ENCODE measurements around the gene RADX.
A peak's percentile ranks its signal among the peaks of the same experiment; 100 is the strongest.
"Not testable (repeated sequence)": the region's sequence is repeated elsewhere in the genome, so short reads cannot be mapped to it uniquely, and the experiment has no call there.

Gene RADX, protein sequence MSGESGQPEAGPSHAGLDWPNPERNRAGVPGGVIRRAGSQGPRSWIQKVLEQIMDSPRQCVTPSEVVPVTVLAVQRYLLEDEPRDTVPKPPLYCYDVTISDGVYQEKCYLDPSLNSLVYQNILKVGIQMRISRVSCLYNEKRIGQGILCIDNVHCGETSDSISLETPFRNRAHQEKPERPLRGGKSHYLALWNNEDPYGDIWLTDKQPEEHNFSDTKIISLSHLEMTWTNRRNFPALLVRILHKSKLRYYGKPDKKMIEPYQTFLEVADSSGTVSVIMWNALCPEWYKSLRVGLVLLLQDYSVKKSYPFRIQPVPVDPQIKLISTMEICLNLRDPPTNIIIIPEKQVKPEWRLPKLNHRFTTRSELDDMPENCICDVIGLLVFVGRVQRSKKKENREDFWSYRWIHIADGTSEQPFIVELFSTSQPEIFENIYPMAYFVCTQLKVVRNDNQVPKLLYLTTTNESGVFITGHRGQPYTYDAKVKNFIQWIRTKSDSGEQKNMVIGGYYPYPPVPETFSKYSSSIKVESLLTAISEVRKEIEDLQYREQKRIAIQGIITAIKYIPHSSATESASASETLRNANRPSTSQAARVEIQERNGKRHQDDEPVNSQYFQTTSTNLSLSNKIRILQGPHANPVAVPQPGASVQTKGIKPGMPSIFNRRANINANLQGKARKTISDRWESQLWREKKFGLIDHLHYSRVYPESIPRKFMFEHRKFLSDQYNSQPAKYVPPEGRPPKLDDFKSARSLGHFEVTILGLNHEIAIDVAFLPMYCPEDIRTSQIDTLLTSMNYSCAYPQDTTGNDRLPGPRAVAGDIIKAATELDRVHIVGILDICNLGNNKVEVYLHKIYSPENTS

DNA sequence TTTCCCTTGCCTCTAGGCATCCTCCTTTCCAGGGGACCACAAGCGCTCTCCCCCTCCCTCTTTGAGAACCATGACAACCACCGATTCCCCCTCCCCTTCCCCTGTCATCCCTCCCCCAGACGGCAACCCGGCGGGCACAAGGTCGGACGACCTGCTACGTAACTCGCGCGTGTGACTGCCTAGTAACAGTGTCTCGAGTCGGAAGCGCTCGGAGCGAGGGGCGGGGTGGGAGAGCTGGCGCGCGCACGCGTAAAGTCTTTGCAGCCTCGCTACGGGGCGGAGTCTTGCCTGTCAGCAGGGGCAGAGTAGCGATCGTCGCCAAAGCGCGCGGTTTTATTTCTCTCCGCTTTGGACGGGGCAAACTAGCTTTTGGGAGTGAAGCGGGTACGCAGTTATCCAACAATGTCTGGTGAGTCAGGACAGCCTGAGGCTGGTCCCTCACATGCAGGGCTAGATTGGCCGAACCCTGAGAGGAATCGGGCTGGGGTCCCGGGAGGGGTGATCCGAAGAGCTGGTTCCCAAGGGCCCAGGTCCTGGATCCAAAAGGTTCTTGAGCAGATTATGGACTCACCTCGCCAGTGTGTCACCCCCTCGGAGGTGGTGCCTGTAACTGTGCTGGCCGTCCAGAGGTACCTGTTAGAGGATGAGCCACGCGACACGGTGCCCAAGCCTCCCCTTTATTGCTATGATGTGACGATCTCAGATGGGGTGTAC is at the start of gene RADX:
Gene RADX (plus strand): TSS at position 300 of the 714 bp plus-strand sequence. CDS start 103 bp downstream, at position 403.
- DNase-seq: peak; percentile 27

DNA sequence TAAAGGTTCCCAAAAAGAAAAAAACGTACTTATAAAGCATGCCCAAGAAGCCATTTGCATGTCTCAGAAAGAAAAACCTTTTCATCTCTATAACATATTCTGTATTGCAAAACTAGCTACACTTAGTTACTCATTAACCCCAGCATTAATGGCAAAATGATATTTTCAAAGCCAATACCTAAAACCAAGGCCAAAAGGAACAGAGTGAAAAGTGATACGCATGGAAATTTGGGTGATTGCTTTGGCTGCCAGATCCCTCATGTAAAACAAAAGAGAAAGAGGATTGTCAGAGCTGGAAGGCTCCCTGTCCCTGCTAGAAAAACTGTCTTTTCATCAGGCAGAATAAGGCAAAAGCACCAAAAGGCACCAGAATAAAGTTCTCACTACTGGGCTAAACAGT is 46.8 kb upstream of the RADX start:
- DNase-seq: no peak

DNA sequence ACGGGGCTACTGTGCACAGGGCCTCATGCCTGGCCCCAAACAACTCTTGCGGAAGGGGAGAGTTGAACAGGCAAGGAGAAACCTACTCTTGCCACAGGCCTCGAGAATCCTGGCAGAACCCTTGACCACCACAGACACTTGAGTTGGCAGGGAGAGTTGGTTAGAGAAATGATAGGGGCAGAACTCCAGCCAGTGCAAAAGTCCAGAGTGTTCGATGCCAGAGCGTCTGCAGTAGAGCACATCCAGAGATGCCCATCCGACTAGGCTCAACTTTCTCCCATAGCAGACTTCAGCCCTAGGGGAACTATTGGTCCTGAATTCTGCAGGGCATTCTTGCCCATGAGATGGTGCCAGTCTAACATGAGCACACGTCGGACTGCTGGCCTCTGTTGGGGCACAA is 45.4 kb upstream of the RADX start:
- DNase-seq: no peak

DNA sequence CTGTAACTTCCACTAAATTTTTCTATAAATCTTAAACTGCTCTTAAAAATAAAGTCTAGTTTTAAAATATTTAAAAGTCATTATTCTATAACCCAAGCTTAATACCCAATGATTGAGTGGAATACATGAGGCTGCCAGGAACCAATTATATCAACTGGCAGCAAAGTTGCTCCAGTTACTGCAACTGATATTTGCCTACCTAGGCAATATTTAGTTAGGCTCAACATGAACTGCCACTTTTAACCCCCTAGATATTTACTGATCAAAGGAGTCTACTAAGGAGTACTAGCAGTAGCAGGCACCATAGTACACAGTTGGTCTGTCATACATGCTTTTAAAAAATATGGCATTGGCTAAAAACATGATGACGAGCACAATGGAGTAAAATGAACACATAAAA is 29.9 kb upstream of the RADX start:
- no peak for DNase-seq

DNA sequence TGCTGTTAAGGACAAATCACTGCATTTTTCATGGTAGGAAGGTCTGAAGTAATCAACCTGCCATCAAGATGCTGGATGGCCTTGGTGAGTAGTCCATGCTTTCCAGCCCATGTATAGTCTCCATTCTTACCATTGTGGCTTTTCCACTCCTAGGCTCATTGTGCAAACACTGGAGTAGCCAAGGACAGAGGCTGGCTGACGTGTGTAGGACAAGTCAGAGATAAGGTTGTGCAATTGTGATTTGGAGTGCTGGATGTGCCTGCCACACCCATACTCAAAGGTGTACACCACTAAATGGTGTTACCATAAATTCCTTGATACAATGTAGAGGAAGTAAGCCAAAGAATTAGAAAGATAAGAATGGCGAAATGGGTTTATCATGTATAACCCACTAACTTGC is 26.3 kb upstream of the RADX start:
- no peak for DNase-seq

DNA sequence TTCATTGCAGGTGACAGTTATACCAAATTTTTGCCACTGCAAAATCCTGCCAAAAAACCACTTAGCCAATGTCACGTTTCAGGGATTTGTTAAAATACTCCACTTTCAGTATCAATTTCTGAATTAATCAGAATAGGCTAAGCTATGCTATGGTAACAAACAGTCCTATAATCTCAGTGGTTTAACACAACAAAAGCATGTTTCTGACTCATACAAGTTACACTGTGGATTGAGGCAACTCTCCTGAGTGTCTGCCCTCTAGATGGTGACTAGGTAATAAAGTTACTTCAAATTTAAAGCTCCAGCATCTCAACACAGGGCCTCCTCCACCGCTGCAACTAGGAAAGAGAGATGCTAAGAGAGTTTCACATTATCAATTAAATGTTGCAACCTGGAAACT is 23.0 kb upstream of the RADX start:
- no peak for DNase-seq

DNA sequence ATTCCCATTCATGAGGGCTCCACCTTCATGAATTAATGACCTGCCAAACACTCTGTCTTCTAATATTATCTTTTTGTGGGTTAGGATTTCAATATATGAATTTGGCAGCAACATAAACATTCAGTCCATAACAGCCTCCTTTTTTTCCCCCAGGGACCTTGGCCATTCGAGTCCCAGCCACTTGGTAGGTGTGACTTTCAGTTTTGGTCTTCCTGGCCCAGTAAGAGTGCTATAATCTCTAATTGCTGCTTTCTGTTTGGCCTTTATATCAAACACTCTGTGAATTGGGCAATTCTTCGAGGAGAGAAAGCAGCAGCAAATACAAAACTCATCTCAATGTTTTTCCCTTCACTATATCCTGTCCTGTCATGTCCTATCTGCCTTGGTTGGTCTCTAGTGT is 12.4 kb upstream of the RADX start:
- DNase-seq: no peak

DNA sequence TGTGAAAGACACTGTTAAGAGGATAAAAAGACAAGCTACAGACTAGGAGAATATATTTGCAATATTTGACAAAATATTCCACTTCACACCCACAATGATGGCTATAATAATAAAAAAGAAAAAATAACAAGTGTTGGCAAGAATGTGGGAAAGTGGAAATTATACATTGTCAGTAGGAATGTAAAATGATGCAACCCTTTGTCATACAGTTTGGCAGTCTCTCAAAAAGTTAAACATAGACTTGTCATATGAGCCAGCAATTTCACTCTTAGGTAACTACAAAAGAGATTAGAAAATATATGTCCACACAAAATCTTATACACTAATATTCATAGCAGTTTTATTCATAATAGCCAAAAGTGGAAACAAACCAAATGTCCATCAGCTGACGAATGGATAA is 5.2 kb upstream of the RADX start:
- no peak for DNase-seq

DNA sequence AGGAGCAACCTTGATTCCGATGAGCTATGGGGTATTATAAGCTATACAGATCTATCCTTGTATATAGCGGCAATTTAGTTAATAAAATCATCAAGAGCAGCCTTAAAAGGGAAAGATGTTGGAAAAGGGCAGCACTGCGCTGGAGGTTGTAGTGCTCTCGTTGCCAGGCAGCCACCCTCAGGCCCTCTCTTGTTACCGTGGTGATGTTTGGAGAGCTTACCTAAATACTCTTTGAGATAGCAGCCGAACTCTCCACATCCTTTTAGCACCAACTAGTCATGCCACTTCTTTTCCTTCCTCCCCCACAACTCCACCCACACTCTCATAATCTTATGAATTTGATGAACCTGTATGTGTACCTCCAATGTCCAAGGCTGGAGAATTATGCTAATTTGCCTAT is 3.8 kb upstream of the RADX start:
- DNase-seq: no peak

DNA sequence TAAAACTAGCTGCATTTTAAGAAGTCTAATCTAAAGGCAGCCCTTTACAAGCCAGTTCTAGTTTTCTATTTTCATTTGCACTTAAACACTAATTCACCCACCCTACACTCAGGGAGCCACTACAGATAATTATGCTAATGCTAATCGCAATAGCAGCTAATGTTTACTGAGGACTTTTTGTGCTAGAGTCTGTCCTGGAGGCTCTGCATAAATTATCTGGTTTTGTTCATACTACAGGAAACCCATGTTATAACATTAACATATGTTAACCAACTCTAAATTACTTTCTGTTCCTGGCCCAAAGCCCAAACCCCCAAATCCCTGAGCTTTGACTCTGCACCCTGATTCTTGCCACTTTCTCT is 480 bp upstream of the RADX start:
- DNase-seq: no peak

DNA sequence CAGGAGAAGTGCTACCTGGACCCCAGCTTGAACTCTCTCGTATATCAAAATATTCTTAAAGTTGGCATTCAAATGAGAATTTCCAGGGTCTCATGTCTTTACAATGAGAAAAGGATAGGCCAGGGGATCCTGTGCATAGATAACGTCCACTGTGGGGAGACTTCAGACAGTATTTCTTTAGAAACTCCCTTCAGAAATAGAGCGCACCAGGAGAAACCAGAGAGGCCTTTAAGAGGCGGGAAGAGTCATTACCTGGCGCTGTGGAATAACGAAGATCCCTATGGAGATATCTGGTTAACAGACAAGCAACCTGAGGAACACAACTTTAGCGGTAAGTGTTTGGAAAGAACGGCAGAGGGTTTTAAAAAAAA is 600 bp downstream of the RADX start:
- DNase-seq: no peak

DNA sequence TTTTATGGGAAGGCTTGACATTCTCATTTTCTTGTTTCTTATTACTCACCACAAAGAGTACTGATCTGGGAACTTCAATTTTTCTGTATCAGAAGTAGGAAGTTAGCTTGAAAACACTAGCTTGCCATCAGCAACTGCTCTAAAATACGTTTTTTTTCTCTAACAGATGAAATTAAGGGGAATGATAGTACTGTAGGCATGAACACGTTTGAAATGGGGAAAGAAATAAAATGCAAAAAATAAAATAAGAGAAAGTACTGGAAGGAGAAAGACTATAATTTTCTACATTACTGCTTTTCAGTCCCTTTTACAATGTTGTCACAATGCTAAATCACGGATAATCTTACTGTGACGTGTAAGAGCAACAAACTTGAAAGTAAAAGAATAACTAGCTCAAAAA is 1.5 kb downstream of the RADX start:
- no peak for DNase-seq

DNA sequence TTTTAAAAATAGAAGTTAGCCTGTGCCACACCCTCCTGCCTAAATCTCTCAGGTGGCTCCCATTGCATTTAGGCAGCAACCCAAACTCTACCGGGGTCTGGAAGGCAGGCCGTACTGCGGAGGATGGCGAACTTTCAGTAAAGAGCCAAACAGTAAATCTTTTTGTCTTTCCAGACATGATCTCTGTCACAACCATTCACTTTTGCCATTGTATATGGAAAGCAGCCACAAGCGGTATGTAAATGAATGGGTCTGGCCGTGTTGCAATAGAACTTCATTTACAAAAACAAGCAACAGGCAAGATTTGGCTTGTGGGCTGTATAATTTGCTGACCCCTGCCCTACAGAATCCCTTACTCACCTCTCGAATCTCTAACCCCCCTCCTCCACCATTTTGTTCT is 3.3 kb downstream of the RADX start:
- no peak for DNase-seq

DNA sequence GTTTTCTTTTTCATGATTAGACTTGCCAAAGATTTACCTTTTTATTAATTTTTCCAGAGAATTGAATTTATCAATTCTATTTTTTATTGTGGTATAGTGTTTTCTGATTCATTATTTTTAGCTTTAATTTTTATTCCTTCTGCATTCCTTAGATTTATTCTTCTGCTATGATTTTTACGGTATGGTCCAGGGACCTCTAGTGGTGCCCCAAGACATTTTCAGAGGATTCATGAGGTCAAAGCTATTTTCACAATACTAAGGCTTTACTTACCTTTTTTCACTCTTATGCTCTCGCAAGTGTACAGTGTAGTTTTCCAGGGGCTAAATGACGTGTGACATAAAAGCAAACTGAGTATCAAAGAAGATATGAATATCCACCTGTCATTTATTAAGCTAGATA is 8.0 kb downstream of the RADX start:
- no peak for DNase-seq

DNA sequence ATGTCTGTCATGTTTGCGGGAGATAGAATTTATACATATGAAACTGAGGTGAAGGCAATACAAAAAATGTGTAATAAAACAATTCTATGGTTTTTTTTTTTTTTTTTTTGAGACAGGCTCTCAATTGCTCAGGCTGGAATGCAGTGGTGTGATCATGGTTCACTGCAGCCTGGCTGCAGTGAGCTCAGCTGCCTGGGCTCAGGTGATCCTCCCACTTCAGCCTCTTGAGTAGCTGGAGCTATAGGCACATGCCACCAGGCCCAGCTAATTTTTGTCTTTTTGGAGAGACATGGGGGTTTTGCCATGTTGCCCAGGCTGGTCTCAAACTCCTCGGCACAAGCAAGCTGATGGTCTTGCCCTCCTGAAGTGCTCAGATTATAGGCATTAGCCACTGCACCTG is 10.1 kb downstream of the RADX start:
- no peak for DNase-seq

DNA sequence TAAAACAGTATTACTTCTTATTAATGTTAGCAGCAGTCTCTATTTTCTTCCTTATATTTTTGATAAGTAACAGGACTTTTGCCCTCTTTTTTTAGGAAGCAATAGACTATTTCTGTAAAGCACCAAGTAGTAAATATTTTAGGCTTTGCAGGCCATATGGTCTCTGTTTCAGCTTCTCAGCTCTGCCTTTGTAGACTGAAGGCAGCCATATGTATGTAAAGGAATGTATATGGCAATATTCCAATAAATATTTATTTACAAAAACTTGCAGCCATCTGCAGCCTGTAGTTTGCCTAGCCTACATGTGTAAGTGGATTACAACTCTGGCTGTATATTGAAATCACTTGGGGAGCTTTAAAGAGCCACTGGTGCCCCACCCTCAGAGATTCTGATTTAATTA is 15.0 kb downstream of the RADX start:
- no peak for DNase-seq

DNA sequence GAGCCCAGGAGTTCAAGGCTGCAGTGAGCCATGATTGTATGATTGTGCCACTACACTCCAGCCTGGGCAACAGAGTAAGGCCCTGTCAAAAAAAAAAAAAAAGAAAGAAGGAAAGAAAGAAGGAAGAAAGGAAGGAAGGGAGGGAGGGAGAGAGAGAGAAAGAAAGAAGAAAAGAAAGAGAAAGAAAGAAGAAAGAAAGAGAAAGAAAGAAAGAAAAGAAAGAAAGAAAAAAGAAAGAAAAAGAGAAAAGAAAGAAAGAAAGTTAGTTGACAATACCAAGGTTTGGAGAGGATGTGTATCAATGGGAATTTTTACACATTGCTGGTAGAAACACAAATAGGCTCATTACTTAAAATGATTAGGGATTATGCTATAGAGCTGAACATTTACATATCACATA is 19.8 kb downstream of the RADX start:
- DNase-seq: no peak

DNA sequence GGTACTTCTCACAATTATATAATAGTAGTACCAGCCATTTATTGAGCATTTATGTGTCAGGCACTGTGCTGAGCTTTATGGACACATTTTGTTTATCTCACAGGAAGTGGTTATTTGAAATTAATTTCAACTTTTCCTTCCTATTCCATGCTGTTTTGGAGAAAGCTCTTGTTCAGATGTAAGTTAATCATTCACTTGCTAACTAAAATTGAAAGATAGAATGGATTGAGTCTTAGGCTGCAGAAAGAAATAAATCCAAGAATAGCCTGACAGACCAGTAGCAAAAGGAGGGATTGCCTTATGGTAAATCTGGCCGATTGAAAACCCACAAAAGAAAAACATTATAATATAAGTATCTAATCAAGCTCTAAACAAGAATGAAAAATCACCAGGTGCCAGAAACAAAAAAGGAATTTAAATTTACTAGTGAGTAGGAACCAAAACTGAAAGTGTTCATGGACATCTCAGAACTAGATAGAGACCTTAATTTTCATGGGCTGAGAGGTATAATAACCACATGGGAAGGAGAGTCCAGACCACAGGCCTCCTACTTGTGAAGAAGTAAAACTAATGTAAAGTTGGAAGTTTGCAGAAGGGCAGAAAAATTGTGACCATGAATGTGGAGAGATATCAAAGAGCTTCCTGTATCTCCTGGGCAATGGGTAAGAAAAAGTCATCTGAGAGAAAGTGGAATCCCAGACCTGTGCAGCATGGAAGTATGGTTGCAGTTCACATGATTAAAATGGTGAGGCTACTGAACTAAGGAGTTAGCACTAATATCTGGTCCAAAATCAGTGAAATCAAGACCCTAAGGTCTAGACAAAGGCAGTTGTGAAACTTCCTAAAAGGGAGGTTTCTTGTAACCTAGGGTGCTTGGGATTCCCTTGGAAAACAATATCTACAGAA is 38.0 kb downstream of the RADX start:
- DNase-seq: no peak

DNA sequence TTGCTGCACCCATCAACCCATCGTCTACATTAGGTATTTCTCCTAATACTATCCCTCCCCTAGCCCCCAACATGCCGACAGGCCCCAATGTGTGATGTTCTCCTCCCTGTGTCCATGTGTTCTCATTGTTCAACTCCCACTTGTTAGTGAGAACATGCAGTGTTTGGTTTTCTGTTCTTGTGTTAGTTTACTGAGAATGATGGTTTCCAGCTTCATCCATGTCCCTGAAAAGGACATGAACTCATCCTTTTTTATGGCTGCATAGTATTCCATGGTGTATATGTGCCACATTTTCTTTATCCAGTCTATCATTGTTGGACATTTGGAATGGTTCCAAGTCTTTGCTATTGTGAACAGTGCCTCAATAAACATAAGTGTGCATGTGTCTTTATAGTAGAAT is 41.8 kb downstream of the RADX start:
- not testable (repeated sequence) for DNase-seq

DNA sequence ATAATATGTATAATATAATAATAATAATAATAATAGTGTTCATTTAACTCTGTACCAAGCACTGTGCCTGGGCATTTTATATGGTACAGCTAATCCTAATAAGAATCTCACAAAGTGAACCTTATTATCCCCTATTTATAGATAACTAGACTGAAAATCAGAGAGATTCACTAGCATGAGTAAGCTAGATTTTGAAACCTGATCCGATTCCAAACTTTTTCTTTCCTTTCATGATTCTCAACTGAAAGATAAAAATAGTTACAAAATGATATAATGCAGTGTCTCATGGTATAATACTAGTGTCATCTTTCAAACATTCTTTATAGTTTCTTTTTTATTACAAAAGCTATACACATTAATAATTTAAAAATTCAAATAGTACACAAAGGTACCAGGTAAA is 58.9 kb downstream of the RADX start:
- DNase-seq: no peak

DNA sequence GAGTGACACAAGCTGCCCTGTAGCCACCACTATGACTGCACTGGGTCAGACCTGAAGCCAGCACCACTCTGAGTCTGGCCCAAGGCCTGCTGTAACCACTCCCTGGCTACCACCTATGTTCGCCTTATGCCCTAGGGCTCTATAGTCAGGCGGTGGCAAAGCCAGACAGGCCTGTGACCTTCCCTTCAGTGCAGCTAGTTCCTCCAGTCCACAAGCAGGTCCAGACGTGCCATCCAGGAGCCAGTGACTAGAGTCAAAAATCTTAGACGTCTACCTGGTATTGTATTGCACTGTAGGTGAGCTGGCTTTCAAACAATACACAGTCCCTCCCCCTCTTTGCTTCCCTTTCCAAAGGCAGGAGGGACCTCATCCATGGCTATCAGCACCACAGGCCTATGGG is 60.7 kb downstream of the RADX start:
- no peak for DNase-seq

DNA sequence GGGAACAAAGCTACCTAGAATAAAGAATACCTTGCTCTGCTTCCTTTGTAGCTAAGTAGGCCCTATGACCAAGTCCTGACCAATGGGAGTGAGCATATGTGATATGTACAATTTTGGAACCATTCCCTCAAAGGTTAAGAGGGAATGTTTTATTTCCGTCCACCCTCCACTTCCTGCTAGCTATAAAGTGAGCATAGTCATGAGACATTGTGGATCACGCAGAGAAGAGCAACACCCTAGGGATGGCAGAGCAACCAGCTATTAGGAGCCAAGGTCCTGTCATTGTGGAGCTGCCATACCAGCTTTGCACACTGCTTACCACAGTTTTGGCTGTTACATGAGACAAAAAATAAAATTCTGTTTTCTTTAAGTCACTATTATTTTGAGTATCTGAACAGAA is 68.9 kb downstream of the RADX start:
- DNase-seq: no peak

DNA sequence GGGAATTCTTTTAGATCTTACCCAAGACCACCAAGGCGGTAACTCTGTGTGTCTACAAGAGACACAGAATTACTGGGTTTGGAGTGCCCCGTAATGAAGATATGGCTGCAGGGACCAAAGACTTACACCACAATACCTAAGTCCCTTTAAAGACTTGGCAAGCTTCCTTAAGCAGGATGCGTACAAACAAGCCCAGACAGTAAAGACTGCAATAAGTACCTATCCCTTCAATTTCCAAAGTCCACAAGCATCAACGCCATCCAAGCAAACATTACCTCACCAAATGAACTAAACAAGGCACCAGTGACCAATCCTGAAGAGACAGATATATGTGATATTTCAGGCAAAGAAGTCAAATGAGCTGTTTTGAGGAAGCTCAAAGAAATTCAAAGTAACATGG is 72.4 kb downstream of the RADX start:
- no peak for DNase-seq

Measured in NCI-H2107 (cell line).